Spleen (tissue), 7 donors: ENCODE measurements around the gene GRK4.

Experiments
- CTCF ChIP-seq, 11 experiments: fragments of 200-600 bp in 7 of 11; fragments of 450-650 bp in 4 of 11; sonication (generic) in 4 of 11; IDR thresholded peaks in 8 of 11; conservative IDR thresholded peaks in 3 of 11; 1 replicate in 7 of 11; 2 replicates in 4 of 11; pipeline versions ENCODE4 v1.4.0 to v1.8.0; 2016 to 2021; ENCODE audit warnings: antibody characterized with exemption in 11 of 11, inconsistent platforms in 4 of 11, mild to moderate bottlenecking in 1 of 11
- POLR2A ChIP-seq, 3 donors: fragments of 450-650 bp; IDR thresholded peaks; one replicate each; pipeline ENCODE4 v1.5.1; 2017; ENCODE audit warnings: antibody characterized with exemption in 3 of 3, mild to moderate bottlenecking in 1 of 3
- donor health status: DM: no; HTN: no; CAD: no; lungs with moderate emphysema.
- donor health status: DM: no; HTN: no; CAD: no.
- donor health status: DM: no; HTN: no; CAD: no.

- TF ChIP-seq CTCF (IDR thresholded peaks at IDR 0.05 in 8 of 11, conservative IDR thresholded peaks at IDR 0.05 in 3 of 11) = no peak
- no peak for TF ChIP-seq POLR2A (IDR thresholded peaks at IDR 0.05)
Measured at GRCh38 chr4:2996415-2996814, 33.0 kb downstream of the GRK4 start.
